Lower lobe of right lung (tissue), 2 donors: ENCODE results near the gene ADAM10. TPM values are rescaled to one million over a fixed set of nuclear protein-coding genes. Genes with fewer than 3 reads are reported as not detected.

Experiments
- ATAC-seq, 2 donors: fragments of 200-7000 bp; cut with Tn5 transposase; one replicate each; pipeline ENCODE4 v1.9.1; 2020 to 2022; ENCODE audit warnings: mild to moderate bottlenecking in 2 of 2, moderate library complexity in 2 of 2
- DNase-seq: peaks from one replicate; pipeline ENCODE4 v3.0.0-alpha.2; 2020
- H3K27ac ChIP-seq: fragments of 200-600 bp; one replicate; pipeline ENCODE4 v1.8.0; 2022
- H3K27me3 ChIP-seq: fragments of 200-600 bp; one replicate; pipeline ENCODE4 v1.8.0; 2022; ENCODE audit warnings: low read depth
- H3K36me3 ChIP-seq: fragments of 200-600 bp; one replicate; pipeline ENCODE4 v1.8.0; 2022; ENCODE audit warnings: mild to moderate bottlenecking
- H3K4me1 ChIP-seq: fragments of 200-600 bp; one replicate; pipeline ENCODE4 v1.8.0; 2022
- H3K4me3 ChIP-seq: fragments of 200-600 bp; one replicate; pipeline ENCODE4 v1.8.0; 2022; ENCODE audit warnings: mild to moderate bottlenecking
- H3K9me3 ChIP-seq: fragments of 200-600 bp; one replicate; pipeline ENCODE4 v1.8.0; 2022
- CTCF ChIP-seq: fragments of 200-600 bp; IDR thresholded peaks from one replicate; pipeline ENCODE4 v1.8.0; 2022; ENCODE audit warnings: antibody characterized with exemption, mild to moderate bottlenecking
- intact Hi-C: fragments of 100-400 bp; cut with DNase I; formaldehyde crosslinking; loops from one replicate; pipeline ENCODE4 v1.11.0; 2022
- total RNA-seq: library from RNA; stranded (reverse); fragmentation: NEBNext Ultra II Directional; extraction: Animal tissue kit (Norgen Biotek cat#: 25700); gene quantifications from one replicate; pipeline ENCODE4 v1.2.1, GENCODE V29; 2021
- donor health status: DM: no; HTN: yes; CAD: no; lungs with severe emphysema.

The ADAM10 gene
- total RNA-seq, 1 donor from 2014 or later = 166 TPM

DNA sequence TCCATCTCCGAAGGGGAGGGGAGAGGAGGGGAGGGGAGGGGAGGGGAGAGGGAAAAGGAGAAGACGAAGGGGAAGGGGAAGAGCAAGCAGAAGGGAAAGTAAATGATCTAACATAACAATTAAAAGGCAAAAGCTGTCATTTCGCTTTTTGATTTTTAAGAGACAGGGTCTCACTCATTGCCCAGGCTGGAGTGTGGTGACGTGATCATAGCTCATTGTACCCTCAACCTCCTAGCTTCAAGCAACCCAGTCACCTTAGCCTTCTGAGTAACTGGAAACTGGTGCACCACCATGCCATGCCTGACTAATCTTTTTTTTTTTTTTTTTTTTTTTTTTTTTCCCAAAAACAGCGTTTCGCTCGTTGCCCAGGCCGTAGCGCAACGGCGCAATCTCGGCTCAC lies 22.6 kb downstream of the ADAM10 start:
- H3K27me3 ChIP-seq = no peaks in the 10 kb centered on the region
- H3K4me1 ChIP-seq = peaks cover 47% of the 10 kb centered on the region
- TF ChIP-seq CTCF = no peak
- no peak overlapping the region for H3K4me3 ChIP-seq
- DNase-seq (no peak), ATAC-seq (no peak)
- H3K36me3 ChIP-seq = no peaks in the 10 kb centered on the region
- H3K27ac ChIP-seq = no peak overlapping the region
- no peaks in the 10 kb centered on the region for H3K9me3 ChIP-seq
- intact Hi-C loops = no loop called here

DNA sequence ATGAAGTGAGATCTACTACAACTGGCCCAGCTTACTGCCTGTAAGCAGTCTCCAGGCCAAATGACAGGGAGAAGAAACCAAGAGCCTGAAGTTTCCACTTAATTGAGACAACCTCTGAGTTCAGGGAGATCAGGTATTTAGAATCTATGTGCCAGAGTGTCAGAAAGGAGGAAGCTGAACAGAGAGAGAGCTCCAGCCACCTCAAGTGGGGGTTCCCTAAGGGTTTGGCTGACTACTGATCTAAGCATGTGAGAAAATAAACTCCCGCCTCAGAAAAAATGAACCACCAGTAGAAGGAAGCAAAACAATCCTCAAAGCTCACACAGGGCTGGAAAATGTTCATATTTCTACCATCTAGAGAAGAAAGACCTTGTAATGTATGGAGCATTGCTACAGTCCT lies 25.0 kb downstream of the ADAM10 start:
- DNase-seq = no peak
- Histone ChIP-seq H3K27ac (no peak overlapping the region), H3K4me3 (no peak overlapping the region), H3K9me3 (no peaks in the 10 kb centered on the region), H3K27me3 (no peaks in the 10 kb centered on the region), H3K4me1 (peaks cover 35% of the 10 kb centered on the region), H3K36me3 (no peaks in the 10 kb centered on the region)
- peak; percentile 71 to 81 for ATAC-seq
- intact Hi-C loops = no loop called here
- TF ChIP-seq CTCF = no peak

DNA sequence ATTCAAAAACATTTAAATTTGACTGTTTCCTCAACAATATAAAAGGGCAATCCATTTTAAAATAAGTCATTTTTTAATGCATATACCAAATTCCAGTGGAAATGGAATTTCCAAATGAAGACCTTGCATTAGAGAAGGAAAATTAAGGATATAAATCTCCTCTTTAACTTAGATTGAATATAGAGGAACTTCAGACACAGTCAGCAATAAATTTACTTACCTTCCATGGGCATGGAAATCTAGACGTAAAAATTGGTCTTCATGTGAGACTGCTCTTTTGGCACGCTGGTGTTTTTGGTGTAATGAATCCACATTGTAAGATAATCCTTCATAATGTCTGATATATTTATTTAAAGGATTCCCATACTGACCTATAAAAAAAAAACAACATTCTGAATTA lies 32.1 kb downstream of the ADAM10 start:
- H3K27ac ChIP-seq = no peak overlapping the region
- no peak for TF ChIP-seq CTCF
- intact Hi-C loops = no loop called here
- no peak overlapping the region for H3K4me3 ChIP-seq
- H3K4me1 ChIP-seq = no peaks in the 10 kb centered on the region
- no peak for DNase-seq
- ATAC-seq = no peak
- H3K9me3 ChIP-seq = no peaks in the 10 kb centered on the region
- no peaks in the 10 kb centered on the region for H3K27me3 ChIP-seq
- H3K36me3 ChIP-seq = peaks cover 30% of the 10 kb centered on the region

DNA sequence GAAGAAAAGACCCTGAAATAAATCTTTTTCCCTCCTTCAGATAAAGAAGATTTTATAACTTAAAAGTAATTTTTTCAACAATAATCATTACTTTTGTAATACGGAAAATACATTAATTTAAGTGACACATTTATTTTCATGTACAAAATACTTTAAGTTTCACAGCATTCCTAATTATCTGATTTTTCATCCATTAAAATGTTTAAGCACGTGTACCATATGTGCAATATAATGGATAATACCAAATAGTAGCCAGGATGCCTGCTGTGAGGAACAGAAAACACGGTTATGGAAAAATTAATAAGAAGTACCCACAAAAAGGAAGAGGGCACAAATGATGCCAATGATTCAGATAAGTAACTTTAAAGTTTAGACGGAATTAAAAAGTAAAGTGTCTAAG lies 33.5 kb downstream of the ADAM10 start:
- H3K36me3 ChIP-seq = peaks cover 30% of the 10 kb centered on the region
- H3K27ac ChIP-seq = no peak overlapping the region
- intact Hi-C loops = no loop called here
- no peak for TF ChIP-seq CTCF
- H3K4me3 ChIP-seq = no peak overlapping the region
- H3K27me3 ChIP-seq = no peaks in the 10 kb centered on the region
- no peak for DNase-seq
- no peak for ATAC-seq
- no peaks in the 10 kb centered on the region for H3K9me3 ChIP-seq
- no peaks in the 10 kb centered on the region for H3K4me1 ChIP-seq

GRCh38 chr15:58715266-58715917 lies 34.1 kb downstream of the ADAM10 start:
- no peaks in the 10 kb centered on the region for H3K4me1 ChIP-seq
- intact Hi-C loops = no loop called here
- peaks cover 30% of the 10 kb centered on the region for H3K36me3 ChIP-seq
- DNase-seq (no peak), ATAC-seq (no peak)
- no peaks in the 10 kb centered on the region for H3K9me3 ChIP-seq
- H3K4me3 ChIP-seq = no peak overlapping the region
- H3K27ac ChIP-seq = no peak overlapping the region
- H3K27me3 ChIP-seq = no peaks in the 10 kb centered on the region
- no peak for TF ChIP-seq CTCF
